HG03565 (cell line): ENCODE results near the gene GARNL3.

ENCODE experiments used
- ATAC-seq: cut with Tn5 transposase; IDR thresholded peaks from one replicate; pipeline ENCODE4 v1.9.1; 2021; ENCODE audit warnings: mild to moderate bottlenecking, moderate library complexity; ENCODE audit not compliant: unreplicated experiment

Gene GARNL3

DNA sequence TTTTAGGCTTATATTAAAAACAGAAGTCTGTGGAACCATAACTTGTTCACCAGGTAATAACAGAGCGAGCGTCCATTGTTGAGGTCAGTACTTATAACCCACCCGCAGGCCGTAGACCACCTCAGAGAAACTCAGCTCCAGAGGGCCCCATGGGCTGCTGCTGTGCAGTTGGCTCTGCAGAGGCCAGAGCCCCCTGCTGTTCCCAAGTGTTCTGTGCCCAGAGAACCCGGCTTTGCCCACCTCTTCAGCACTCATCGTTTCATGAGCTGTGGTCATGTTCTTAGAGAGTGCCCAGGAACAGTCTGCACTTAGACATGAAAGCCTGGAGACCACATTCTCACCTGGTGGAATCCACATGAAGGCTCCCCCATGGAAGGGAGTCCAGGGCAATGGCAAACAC lies 82.0 kb downstream of the GARNL3 start:
- ATAC-seq = no peak

DNA sequence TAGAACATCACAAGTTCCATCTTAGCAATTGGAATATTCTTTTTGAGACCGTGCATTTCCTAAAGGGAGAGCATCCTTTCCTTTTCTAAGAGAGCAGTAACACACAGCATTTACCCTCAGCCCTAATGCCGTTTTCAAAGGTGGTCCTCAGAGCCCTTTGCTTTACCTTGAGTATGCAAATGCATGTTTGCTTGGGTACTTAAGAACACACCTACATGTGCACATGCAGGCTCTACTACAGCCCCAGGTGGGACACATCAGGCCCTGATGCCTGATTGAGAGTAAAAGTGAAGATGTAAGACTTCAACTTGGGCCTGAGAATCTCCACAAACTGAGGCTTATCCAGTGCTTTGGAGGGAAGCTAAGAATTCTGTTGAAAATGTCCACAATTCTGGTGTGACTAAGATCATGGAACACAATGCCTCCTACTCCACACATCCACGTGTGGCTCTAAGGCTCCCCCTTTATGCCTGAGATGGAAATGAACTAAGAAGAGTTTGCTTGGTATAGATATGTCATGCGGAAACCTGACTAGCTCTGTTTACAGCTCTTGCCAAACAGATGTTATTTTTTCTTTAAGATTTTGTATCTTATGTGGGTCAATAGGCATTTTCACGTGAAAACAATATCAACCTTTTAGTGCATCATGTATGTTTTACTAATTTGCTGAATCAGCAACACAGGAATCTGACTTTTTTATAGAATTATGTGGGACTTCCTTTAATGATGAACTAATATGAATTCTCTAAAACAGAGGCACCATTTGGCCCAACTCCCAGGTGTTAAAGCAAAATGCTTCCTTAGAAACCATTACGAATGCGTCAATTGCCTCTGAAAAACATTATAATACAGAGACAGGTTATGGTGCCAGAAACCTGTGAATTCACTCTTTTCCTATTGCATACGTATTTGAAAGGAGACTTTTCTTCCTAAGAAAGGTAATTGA lies 83.5 kb downstream of the GARNL3 start:
- ATAC-seq = no peak

DNA sequence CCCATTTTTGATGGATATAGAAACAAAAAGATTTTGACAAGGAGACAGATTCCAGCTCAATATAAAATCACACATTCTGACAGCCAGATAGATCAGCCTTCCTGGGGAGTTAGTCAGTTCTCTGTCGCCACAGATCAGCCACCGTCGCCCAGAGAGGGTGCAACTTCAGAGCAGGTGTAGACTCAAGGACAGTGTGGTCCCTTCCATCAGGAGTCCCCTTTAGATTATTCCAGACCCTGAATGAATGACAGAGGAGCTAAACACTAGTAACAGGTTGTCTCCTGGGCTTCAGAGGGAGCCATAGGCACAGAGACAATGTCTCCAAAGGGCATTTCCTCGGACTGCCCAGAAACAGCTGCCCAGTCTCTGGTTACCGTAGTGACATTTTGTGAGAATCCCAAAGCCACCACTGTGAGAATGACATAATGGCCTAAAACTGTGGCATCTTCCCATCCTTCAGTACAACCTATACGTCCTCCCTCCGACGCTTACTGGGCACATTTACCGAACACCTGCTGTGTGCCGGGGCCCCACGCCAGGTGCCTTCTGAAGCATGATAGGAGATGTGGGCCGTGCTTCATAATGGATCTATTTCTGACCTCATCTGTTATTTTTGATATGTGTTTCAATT lies 85.0 kb downstream of the GARNL3 start:
- ATAC-seq = no peak

DNA sequence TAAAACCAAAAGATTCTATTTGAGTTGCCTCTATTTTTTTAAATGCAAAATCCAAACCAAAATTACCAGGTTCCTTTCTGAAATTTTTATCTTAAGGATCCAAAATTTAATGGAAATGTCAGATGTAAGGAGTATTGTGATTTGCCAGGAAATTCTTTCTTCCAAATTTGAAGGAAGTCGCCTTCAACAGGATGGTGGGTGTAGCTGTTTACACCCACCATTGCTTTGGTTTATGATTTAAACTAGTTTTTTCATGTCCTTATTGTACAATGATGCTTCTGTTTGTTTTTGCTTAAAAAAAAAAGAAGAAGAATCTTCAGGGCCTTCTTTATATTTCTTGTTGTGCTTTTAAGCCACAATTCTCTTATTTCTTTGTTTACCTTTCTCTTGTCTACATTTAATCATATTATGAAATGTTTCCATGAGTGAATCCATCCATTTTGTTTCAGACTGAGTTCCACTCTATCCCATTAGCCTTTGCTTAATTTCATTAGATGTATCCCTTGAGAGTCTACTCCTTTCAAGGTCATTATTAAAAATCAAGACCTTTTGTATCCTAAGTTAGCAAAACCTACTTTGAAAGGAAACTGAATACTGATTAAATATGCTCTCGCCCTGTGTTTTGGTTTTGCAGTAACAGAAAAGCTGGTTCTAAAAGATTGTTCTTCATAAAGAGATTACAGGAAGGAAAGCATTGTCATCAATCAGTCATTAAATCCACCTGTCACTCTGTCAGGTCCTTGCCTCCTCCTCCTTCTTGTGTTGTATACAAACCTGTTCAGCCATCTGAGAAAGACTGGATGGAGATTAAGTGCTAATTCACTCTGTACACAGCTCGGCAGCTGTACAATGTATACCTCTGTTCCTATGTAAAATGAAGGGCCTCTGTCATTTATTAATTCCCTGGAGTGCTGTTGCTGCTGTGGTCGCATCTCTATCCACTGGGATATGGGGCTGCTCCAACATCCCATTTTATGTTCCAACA lies 86.9 kb downstream of the GARNL3 start:
- ATAC-seq = no peak

DNA sequence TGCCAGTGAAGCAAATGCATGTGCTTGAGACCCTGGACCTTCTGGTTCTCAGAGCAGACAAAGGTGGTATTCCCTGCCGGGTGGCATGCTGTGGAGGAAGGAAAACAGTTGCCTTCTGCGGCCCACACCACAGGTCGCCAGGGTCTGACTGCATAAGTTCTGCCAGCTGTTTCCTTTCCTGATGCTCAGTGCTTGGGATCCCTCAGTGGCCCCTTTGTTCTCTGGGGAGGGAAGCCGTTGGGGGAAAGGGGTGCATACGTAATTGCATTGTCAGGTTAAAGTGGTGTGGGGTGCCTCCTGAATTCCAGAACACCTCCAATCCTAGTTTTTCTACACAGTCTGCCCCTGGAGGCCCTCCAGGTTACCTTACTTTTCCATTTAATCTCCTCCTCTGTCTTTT lies 89.3 kb downstream of the GARNL3 start:
- ATAC-seq = no peak

DNA sequence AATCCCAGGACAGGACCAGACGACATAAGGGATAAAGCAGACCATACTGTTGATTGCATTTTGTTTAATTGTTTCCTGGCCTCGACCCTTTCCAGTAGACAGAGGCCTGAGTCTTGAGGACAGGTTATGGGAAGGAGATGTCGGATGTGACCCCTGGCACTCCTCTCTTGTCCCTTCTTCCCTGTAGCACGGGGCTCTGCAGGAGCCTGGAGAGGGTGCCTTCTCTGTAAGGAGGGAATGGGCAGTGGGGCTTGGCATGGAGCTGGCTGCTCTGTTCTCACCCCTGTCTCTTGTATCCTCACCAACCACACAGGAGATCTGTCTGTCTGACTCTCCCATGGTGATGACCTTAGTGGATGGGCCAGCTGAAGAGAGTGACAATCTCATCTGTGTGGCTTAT lies 92.3 kb downstream of the GARNL3 start:
- ATAC-seq = no peak

DNA sequence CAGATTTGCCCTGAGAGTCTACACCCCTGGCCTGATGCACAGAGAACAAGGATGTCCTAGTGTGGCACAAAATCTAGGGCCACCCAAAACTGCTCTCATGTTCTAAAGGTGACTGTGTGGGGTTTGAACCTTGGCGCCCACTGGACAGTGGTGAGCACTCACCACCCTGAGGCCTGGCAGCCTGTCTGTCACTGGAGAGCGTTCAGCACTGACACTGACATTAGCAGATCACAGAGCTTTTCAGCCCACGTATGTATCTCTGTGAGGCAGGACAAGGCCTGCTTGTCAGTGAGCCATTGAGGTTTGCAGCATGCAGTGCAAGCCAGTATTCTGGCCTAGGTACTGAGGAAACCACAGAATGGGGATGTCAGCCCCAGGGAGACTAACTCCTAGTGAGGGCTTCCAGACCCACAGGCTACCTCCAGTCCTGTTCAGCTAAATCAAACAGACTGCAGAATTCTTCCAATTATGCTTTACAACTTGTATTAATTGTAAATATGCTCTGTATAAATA lies 93.5 kb downstream of the GARNL3 start:
- ATAC-seq = no peak

DNA sequence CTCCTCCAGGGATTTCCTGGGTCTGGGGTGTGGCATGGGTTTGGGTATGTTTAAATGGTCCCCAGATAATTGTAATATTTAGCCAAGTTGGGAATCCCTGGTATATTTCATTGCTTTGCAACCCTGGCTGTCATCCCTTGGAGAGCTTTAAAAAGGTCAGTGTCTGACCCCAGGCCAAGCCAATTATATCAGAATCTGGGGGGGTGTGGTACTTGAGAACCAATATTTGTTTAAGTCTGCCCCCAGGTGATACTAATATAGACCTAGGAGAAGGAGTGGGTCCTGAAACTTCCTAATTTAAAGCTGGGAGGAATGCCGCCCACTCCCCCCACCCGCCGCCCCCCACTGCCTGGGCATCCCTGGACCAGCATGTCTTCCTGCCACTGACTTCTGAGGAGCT lies 94.2 kb downstream of the GARNL3 start:
- no peak for ATAC-seq

DNA sequence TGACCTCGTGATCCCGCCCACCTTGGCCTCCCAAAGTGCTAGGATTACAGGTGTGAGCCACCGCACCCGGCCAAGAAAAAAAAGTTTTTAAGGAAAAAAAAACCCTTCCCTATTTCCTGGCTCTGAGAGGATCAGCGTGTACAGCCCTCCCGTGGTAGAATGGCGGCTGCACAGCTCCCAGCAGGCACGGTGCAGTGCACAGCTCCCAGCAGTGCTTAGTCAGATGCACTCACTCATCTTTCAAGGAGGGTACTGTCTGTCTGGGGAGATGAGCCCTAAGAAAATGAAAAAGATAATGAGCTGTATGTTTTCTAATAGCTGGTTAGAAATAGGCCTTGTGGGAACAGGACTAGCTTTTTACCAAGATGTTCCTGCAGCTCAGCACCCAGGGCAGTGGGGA lies 95.7 kb downstream of the GARNL3 start:
- ATAC-seq = no peak

DNA sequence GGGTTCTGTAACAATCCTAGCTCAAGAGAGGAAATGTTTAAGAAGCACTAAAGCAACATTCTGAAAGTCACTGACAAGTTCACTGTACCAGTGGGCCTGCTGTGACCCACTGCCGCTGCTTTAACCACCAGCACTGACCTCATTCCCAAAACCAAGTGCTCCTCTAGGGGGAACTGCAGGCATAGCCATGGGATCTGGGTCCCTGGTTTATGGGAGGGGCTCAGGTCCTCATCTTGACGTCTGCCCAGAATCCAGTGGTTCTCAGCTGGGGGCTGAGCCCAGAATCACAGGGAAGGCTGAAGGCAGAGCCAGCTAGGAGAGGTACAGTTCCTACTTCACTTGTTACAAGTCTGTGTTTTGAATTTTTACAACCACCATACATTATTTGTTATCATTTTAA lies 96.3 kb downstream of the GARNL3 start:
- no peak for ATAC-seq

DNA sequence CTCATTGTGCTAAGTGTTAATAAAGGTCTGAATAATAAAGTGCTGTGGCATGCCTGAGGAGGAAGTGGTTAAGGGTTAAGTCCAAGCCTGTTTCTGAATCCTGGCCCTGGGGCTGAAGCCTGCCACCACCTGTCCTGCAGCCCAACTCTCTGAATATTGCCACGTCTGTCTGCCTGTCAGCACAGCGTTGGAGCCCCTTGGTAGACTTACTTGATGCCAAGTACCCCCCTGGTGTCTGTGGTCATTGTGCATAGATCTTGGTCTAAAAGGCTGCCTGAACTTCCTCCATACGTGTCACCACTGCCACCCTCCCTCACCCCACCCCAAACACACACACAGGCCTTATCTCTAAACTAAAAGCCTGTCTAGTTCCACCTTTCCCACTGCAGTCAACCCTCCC lies 97.0 kb downstream of the GARNL3 start:
- ATAC-seq = no peak

DNA sequence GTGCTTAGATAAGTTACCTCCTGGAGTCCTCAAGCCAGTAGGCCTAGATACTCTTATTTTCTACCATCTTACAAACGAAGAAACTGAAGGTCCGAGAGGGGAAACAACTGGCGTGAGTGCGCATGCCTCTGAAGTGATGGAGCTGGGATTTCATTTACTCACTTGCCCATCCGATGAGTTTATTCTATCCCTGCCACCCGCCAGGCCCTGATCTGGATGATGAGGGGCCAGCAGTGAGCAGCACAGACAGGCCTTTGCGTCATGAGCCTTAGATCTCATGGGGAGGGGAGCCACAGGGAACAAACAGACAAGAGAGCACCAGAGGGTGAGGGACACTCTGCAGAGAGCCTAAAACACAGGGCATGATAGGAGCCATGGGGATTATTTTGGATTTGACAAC lies 98.3 kb downstream of the GARNL3 start:
- ATAC-seq = no peak

DNA sequence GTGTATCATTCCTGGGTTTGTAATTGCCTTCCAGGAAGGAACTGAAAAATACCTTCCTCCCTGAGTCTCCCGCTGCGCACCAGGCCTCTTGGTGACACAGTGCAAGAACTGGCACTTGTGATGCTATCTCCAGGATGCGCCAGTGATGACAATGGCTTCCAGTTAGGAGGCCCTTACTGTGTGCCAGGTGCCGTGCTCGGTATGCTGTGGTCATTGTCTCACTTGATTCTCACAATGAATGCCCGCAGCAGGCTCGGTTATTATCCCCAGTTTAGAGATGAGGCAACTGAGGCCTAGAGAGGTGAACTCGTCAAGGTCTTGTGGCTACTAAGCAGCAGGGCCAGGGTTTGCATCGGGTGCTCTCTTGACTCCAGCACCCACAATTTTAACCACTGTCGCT lies 100.9 kb downstream of the GARNL3 start:
- ATAC-seq = no peak

DNA sequence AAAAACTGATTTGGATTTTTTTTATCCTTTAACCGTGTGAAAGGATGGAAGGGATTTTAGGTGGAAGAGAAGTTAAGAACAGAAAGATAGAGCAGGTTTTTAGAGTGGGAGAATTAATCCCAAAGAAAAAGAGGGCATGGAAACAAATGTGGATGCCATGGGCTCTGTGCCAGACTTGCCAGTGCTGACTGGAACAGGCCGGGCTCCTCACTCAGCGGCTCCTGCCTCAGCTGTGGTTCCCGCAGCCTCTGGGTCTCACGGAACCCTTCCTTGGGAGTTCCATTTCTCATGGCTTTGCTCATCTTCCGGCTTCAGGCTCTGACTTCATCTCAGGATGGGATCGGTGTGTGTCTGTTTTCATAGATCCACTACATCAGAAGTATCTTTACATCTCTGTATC lies 102.0 kb downstream of the GARNL3 start:
- ATAC-seq = no peak

DNA sequence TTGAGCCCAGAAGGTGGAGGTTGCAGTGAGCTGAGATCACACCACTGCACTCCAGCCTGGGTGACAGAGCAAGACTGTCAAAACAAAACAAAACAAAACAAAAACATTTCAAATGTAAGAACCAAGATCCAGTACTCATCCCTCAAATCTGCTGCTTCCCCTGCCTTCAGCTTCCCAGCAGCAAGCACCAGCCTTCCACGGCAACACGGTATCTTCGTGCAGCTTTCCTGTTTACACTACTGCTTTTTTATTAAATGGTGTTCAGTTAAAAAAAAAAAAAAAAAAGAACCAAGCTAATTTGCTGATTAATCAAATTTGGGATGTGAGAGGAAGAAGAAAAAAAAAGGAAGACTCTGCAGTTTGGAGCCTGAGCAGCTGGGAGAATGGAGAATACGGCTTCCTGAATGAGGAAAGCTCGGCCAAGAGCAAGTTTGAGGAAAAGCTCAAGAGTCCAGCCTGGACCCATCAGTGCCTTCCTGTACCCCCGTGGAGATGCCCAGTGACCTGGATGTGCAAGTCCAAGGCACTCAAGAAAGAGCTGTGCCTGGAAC lies 104.4 kb downstream of the GARNL3 start:
- no peak for ATAC-seq

DNA sequence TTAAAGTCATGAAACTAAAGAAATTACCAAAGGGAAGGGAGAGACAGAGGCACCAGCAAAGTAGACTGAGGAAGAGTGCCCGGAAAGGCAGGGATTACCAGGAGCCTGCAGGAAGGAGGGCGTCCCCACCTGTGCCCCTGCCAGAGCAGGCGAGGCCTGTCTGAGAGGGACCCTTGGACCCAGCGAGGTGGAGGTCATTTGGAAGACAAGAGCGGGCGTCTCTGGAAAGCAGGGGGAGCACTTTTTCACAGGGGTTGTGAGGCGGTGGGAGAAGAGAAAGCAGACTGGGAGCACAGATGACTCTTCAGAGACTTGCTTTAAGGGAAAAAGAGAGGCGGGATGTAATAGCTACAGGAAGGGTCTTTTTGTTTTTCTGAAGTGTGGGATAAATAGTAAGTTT lies 104.9 kb downstream of the GARNL3 start:
- no peak for ATAC-seq

DNA sequence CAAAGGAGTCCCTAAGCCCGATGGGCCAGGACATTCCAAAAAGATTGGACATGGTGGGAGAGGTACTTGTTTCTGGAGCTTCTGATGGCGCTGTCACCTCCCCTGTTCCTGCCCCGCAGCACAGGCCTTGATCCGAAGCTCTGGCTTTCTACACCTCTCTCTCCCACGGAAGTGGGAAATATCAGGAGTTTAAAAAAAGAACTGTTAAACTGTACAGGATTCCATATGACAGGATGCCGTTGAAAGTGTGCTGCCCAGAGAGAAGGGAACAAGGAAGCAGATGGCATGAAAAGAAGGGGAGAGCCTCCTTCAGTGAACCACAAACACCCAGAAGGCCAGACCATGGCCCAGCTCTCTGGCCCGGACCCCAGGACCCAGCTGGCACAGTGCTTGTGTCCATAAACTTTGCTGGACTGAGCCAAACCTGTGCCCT lies 105.6 kb downstream of the GARNL3 start:
- no peak for ATAC-seq

DNA sequence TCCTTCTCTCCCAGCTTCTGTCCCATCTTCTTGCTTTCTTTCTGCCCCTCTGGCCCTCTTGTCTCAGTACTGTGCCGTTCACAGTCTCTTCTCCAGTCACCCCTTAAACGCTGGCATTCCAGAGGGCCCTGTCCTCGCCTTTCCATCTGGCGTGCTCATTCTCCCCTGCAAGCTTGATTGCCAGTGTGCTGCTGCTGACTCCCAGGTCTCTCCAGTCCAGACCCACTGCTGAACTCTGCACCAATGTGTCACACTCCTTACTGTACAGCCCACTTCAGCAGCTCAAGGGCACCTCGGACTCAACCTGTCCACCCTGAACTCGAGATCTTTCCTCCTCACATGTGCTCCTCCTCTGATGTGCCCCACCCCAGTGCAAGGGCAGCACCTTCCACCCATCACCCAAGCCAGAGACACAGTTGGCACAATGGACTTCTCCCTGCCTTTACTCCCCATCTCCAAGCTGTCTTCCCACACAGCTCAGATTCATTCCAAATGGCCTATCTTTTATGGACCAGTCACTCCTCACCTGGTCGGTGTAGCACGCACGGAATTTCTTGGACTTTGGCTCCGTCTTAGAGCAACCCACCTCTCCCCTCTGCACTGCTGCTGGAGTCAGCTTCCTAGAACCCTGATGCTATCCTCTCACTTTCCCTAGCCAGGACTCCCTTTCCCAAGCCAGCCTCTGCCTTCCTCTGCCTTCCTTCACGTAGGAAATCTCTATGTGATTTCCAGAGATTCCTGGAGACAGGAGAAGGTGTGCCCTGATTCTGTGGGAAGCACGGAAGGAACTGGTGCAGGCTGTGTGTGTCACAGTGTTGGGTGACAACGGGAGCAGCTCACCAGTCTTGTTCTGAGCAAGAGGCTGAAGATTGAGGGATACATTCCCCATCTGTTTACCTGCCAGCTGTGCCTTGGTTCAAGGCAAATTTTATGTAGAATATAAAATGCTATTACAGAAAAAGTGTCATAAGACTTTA lies 106.4 kb downstream of the GARNL3 start:
- no peak for ATAC-seq

DNA sequence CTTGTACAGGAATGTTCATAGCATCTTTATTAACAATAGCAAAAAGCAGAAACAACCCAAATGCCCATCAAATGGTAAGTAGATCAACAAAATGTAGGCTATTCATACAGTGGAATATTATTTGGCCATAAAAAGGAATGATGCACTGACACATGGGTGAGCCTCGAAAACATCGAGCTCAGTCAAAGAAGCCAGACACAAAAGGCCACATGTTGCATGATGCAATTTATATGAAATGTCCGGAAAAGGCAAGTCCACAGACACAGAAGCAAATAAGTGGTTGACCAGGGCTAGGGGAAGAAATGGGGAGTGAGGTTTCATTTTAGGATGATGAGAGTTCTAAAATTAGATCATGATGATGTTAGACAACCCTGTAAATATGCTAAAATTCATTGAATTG lies 115.9 kb downstream of the GARNL3 start:
- no peak for ATAC-seq

DNA sequence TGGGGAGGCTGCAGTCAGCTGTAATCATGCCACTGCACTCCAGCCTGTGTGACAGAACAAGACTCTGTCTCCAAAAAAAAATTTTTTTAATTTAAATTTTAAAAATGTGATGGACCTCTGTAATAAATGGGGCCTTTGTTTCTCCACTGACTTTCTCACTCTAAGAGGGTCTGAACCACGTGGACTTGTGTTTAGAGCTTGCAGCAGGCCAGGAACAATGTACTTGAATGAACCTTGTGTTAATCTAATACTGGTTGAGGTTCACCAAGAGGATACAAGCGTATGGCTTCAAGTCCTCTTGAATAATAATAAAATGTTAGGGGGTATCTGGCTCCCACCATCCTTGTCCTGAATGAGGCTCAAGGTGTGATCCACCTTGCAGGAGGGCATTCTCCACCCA lies 118.0 kb downstream of the GARNL3 start:
- no peak for ATAC-seq
